GM12878 (cell line): ENCODE results near the gene SDCCAG8. TPM values are rescaled to one million over a fixed set of nuclear protein-coding genes. Genes with fewer than 3 reads are reported as not detected.

Source experiments
- ATAC-seq: fragments of 200-7000 bp; cut with Tn5 transposase; 3 replicates; pipeline ENCODE4 v1.9.1; 2020; ENCODE audit warnings: mild to moderate bottlenecking, moderate library complexity
- BruUV-seq: library from RNA; stranded (reverse); fragments of 400-500 nt; replicated peaks from 2 replicates; lab custom pipeline; 2021; lab: Mats Ljungman, UMichigan
- CTCF ChIA-PET: fragments of 300-600 bp; sonication (Branson Sonifier 250); formaldehyde crosslinking; extraction: SDS; loops from one replicate; lab custom pipeline; 2021; ENCODE audit warnings: inconsistent platforms; lab: Yijun Ruan, JAX
- POLR2A ChIA-PET: fragments of 350-600 bp; formaldehyde crosslinking; extraction: SDS; loops from one replicate; lab custom pipeline; 2021; ENCODE audit warnings: inconsistent platforms; lab: Charles Lee
- RAD21 ChIA-PET: fragments of 300-600 bp; sonication (Branson Sonifier 250); formaldehyde crosslinking; loops from one replicate; lab custom pipeline; 2023; ENCODE audit warnings: antibody characterized with exemption; ENCODE audit not compliant: unreplicated experiment; lab: Charles Lee
- SMC1A ChIA-PET: fragments of 300-600 bp; sonication (Branson Sonifier 250); formaldehyde crosslinking; loops from one replicate; lab custom pipeline; 2023; ENCODE audit not compliant: unreplicated experiment, uncharacterized antibody; lab: Charles Lee
- DNase-seq: peaks from one replicate; pipeline ENCODE4 v3.0.0-alpha.2; 2011; ENCODE audit warnings: low read depth, low spot score
- FAIRE-seq: peaks from 3 replicates; lab custom pipeline; 2011; peaks lifted over from hg19 to GRCh38; lab: Jason Lieb, UNC
- H2AFZ ChIP-seq: 2 replicates; pipeline ENCODE4 v1.6.0; 2011; ENCODE audit warnings: low read depth, low read length, control low read depth; ENCODE audit not compliant: control insufficient read depth
- H3K27ac ChIP-seq: 2 replicates; pipeline ENCODE4 v1.5.1; 2011; ENCODE audit warnings: control low read depth; ENCODE audit not compliant: control insufficient read depth, insufficient read depth
- H3K27me3 ChIP-seq, 2 experiments: replicated peaks in 1 of 2; 2 replicates each; pipeline versions ENCODE4 v1.6.0 to v1.6.1; 2011; ENCODE audit warnings: low read length in 1 of 2; ENCODE audit not compliant: control insufficient read depth in 2 of 2, insufficient read depth in 2 of 2
- H3K36me3 ChIP-seq, 2 experiments: 2 replicates each; pipeline ENCODE4 v1.5.1; 2011; ENCODE audit warnings: low read length in 1 of 2; ENCODE audit not compliant: control insufficient read depth in 2 of 2, insufficient read depth in 2 of 2
- H3K4me1 ChIP-seq: 2 replicates; pipeline ENCODE4 v1.6.1; 2011; ENCODE audit warnings: mild to moderate bottlenecking, low read length, moderate library complexity, mixed read lengths; ENCODE audit not compliant: control insufficient read depth, insufficient read depth
- H3K4me2 ChIP-seq: 2 replicates; pipeline ENCODE4 v1.6.0; 2011; ENCODE audit warnings: control low read depth; ENCODE audit not compliant: control insufficient read depth, insufficient read depth
- H3K4me3 ChIP-seq: fragments of 200-600 bp; sonication (generic); 2 replicates; pipeline ENCODE4 v1.5.1; 2016
- H3K79me2 ChIP-seq: 2 replicates; pipeline ENCODE4 v1.6.0; 2011; ENCODE audit warnings: low read length; ENCODE audit not compliant: control insufficient read depth, insufficient read depth
- H3K9ac ChIP-seq: 2 replicates; pipeline ENCODE4 v1.8.0; 2011; ENCODE audit warnings: low read length, control low read depth, mixed read lengths; ENCODE audit not compliant: control insufficient read depth, insufficient read depth
- H3K9me3 ChIP-seq: replicated peaks from 3 replicates; pipeline ENCODE4 v1.5.1; 2011; ENCODE audit warnings: mild to moderate bottlenecking, low read length; ENCODE audit not compliant: control insufficient read depth, insufficient read depth
- H4K20me1 ChIP-seq: 2 replicates; pipeline ENCODE4 v1.6.0; 2011; ENCODE audit not compliant: control insufficient read depth, insufficient read depth
- BMI1 ChIP-seq: fragments of 450-650 bp; IDR thresholded peaks from 2 replicates; pipeline ENCODE4 v1.6.1; 2016; ENCODE audit warnings: mild to moderate bottlenecking, moderate library complexity, borderline replicate concordance
- CEBPB ChIP-seq, 2 experiments: fragments of 150-350 bp in 1 of 2; IDR thresholded peaks; 2 replicates each; pipeline ENCODE4 v1.6.1; 2012 to 2014; ENCODE audit warnings: low read depth in 2 of 2, low read length in 2 of 2, borderline replicate concordance in 1 of 2, inconsistent platforms in 1 of 2
- CREM ChIP-seq: IDR thresholded peaks from 2 replicates; pipeline ENCODE4 v1.6.1; 2014; ENCODE audit warnings: antibody characterized with exemption, low read depth
- EED ChIP-seq: sonication (generic); IDR thresholded peaks from 2 replicates; pipeline ENCODE4 v1.6.1; 2016; ENCODE audit warnings: antibody characterized with exemption, low read depth
- JUNB ChIP-seq: IDR thresholded peaks from 2 replicates; pipeline ENCODE4 v1.6.1; 2016; ENCODE audit warnings: antibody characterized with exemption, mild to moderate bottlenecking
- MEF2A ChIP-seq: IDR thresholded peaks from 2 replicates; pipeline ENCODE4 v1.6.1; 2011; ENCODE audit warnings: low read depth, mild to moderate bottlenecking, low read length, moderate library complexity; ENCODE audit not compliant: insufficient read depth
- NFIC ChIP-seq: IDR thresholded peaks from 2 replicates; pipeline ENCODE4 v1.6.1; 2012; ENCODE audit warnings: low read depth, mild to moderate bottlenecking, inconsistent platforms, low read length, moderate library complexity
- POU2F2 ChIP-seq: IDR thresholded peaks from 3 replicates; pipeline ENCODE4 v1.6.1; 2011; ENCODE audit warnings: low read depth, mild to moderate bottlenecking, low read length, borderline replicate concordance
- RUNX3 ChIP-seq: IDR thresholded peaks from 2 replicates; pipeline ENCODE4 v1.6.1; 2012; ENCODE audit warnings: low read length, inconsistent platforms
- TARDBP ChIP-seq: IDR thresholded peaks from 2 replicates; pipeline ENCODE4 v1.6.1; 2016; ENCODE audit warnings: borderline replicate concordance
- ZZZ3 ChIP-seq: IDR thresholded peaks from 2 replicates; pipeline ENCODE4 v1.6.1; 2011; ENCODE audit warnings: low read depth; ENCODE audit not compliant: control insufficient read depth, insufficient read length
- WGBS: methylation state at CpG from one replicate; pipeline ENCODE4 v1.1.6; 2016; ENCODE audit warnings: low lambda C conversion rate; ENCODE audit not compliant: insufficient replicate concordance, insufficient coverage; ENCODE audit errors: missing lambda C conversion rate; 5-methylcytosine and 5-hydroxymethylcytosine counted together
- in situ Hi-C: fragments of 300-500 bp; cut with MboI; formaldehyde crosslinking; loops from 9 replicates; pipeline ENCODE4 v1.14.3; 2018; ENCODE audit warnings: mixed read lengths
- intact Hi-C: fragments of 100-400 bp; cut with micrococcal nuclease; formaldehyde crosslinking; loops from one replicate; pipeline ENCODE4 v1.14.2; 2022; ENCODE audit not compliant: unreplicated experiment
- polyA plus RNA-seq, 11 experiments: library from polyadenylated mRNA; depleted of rRNA in 4 of 11; unstranded in 6 of 11; stranded (reverse) in 5 of 11; fragments of >200 nt; fragmentation: Nextera tagmentation in 4 of 11; fragmentation: Illumina TruSeq in 1 of 11; extraction: Ambion mirVana in 4 of 11; extraction: Trizol in 1 of 11; gene quantifications; 1 replicate in 1 of 11; 2 replicates in 10 of 11; pipeline versions ENCODE4 v1.2.1 to v1.2.3, GENCODE V29; 2011 to 2016; ENCODE audit warnings: inconsistent platforms in 2 of 11, missing spikeins in 2 of 11, low read depth in 1 of 11
- total RNA-seq, 4 experiments: library from RNA; depleted of rRNA in 3 of 4; stranded (reverse); fragments of >200 nt in 3 of 4; fragmentation: Illumina TruSeq in 1 of 4; extraction: Trizol in 1 of 4; gene quantifications; 2 replicates each; pipeline versions ENCODE4 v1.2.1 to v1.2.3, GENCODE V29; 2013 to 2021
- TF ChIP-seq, protein P1 (sequence below): IDR thresholded peaks from 2 replicates; pipeline ENCODE4 v1.6.1; 2011; ENCODE audit warnings: mild to moderate bottlenecking, low read depth, low read length, moderate library complexity; ENCODE audit not compliant: insufficient replicate concordance

Gene SDCCAG8
- total and polyA plus RNA-seq, 10 of the 15 experiments (the other 5 are each of a cell fraction or from before 2014, with no cell fraction given) = 15.0 to 25.6 (median 20.6) TPM

DNA sequence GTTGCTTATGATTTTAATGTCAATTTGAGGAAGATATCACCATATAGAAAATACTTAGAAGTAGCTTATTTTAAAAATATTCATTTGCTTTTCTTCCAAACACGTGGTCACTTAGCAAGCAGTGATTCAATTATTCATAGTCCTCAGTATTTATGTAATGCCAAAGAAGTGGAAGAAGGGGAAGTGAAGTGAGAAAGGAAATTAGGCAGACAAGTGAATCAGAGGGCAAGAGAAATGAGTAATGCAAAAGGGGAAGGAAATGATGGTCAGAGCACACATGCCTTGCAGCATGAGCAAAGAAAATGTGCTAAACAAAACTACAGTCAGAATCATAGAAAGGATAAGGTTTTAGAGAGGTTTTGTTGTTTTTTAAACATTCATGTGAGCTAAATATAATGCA lies 31.8 kb downstream of the SDCCAG8 start (continued):
- TF ChIP-seq TARDBP = no peak
- peak; percentile 91 for TF ChIP-seq NFIC
- TF ChIP-seq, protein P1, sequence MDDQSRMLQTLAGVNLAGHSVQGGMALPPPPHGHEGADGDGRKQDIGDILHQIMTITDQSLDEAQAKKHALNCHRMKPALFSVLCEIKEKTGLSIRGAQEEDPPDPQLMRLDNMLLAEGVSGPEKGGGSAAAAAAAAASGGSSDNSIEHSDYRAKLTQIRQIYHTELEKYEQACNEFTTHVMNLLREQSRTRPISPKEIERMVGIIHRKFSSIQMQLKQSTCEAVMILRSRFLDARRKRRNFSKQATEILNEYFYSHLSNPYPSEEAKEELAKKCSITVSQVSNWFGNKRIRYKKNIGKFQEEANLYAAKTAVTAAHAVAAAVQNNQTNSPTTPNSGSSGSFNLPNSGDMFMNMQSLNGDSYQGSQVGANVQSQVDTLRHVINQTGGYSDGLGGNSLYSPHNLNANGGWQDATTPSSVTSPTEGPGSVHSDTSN = no peak
- TF ChIP-seq EED = peak; percentile 74; the same call in 1 of the 2 replicates
- TF ChIP-seq JUNB = peak; percentile 91
- 0 out of 2 replicates have a peak, but pooled peaks have one; percentile 48 for TF ChIP-seq MEF2A
- TF ChIP-seq RUNX3 = peak; percentile 77
- 0 out of 3 replicates have a peak, but pooled peaks have one; percentile 11 for TF ChIP-seq POU2F2

GRCh38 chr1:243288062-243288461 lies 32.2 kb downstream of the SDCCAG8 start:
- H3K27ac ChIP-seq = peak overlapping the region; percentile 58; the same call in 1 of the 2 replicates
- H3K4me2 ChIP-seq = 0 out of 2 replicates have a peak overlapping the region, but pooled peaks have one; percentile 42
- WGBS = 50% methylated on average over 6 of the region's 6 CpGs
- H3K36me3 ChIP-seq = peaks cover 0 to 5% of the 10 kb centered on the region in 2 experiments; a peak in 1 of 4 replicates
- H3K4me1 ChIP-seq = peaks cover 13% of the 10 kb centered on the region
- FAIRE-seq (no peak), ATAC-seq (no peak), DNase-seq (no peak)
- no TSS peak for BruUV-seq
- ChIA-PET POLR2A (no interaction called here), SMC1A (interaction anchor here (1.3 to 3.1 kb wide), 2 partner anchors 26 to 32 kb away, joined by 7 to 12 read pairs; partner anchors contain the start of genes CEP170 and SDCCAG8), RAD21 (interaction anchor here (0.7 kb wide), 1 partner anchor 33 kb away, joined by 3 read pairs; the partner anchor contains the start of gene CEP170), CTCF (interaction anchor here (0.9 kb wide), 1 partner anchor 26 kb away, joined by 3 read pairs; no protein-coding TSS in a partner anchor)
- H3K27me3 ChIP-seq = no peaks in the 10 kb centered on the region
- intact Hi-C loops = no loop called here
- no peak overlapping the region for H2AFZ ChIP-seq
- in situ Hi-C loops = no loop called here
- H3K9me3 ChIP-seq = no peaks in the 10 kb centered on the region
- H4K20me1 ChIP-seq = no peaks in the 10 kb centered on the region
- no peaks in the 10 kb centered on the region for H3K79me2 ChIP-seq
- no peak overlapping the region for H3K9ac ChIP-seq
- TF ChIP-seq NFIC (peak; percentile 4; the same call in 1 of the 2 replicates), BMI1 (no peak), CREM (peak; percentile 2; the same call in 1 of the 2 replicates), CEBPB (IDR thresholded peaks at IDR 0.05; ENCODE audit: borderline replicate concordance in 1 of 2, low read depth in 2 of 2, low read length in 2 of 2) (peak in 1 of 2 experiments; percentile 5; a peak in 1 of 4 replicates), ZZZ3 (no peak)
- no peak overlapping the region for H3K4me3 ChIP-seq
